PC-9 (cell line): ENCODE measurements around the gene FEM1B.

Source experiments
- CTCF ChIP-seq: fragments of 200-600 bp; sonication (generic); conservative IDR thresholded peaks from 2 replicates; pipeline ENCODE4 v1.6.1; 2017; ENCODE audit warnings: mixed run types, antibody characterized with exemption, mild to moderate bottlenecking, moderate library complexity
- EZH2 ChIP-seq: fragments of 200-600 bp; sonication (generic); IDR thresholded peaks from 2 replicates; pipeline ENCODE4 v1.8.0; 2017; ENCODE audit warnings: antibody characterized with exemption, low read depth

- no peak for TF ChIP-seq CTCF
- no peak for TF ChIP-seq EZH2
These were observed 52.9 kb downstream of the FEM1B start for GRCh38 chr15:68330416-68330815.
